Activated B cell treated with CpG ODN at 0.5 μM for 24 hours (primary cell): ENCODE data around the gene FAF2. TPM values are rescaled to one million over a fixed set of nuclear protein-coding genes. Genes with fewer than 3 reads are reported as not detected.

Experiments
- ATAC-seq: fragments of 200-7000 bp; cut with Tn5 transposase; one replicate; pipeline ENCODE4 v1.10.0; 2021; ENCODE audit warnings: low read depth, mild to moderate bottlenecking, moderate library complexity
- CTCF ChIA-PET: fragments of 350-600 bp; sonication (Branson Sonifier 250); formaldehyde crosslinking; loops from one replicate; lab custom pipeline; 2021; ENCODE audit warnings: antibody characterized with exemption; lab: Charles Lee
- POLR2A ChIA-PET: fragments of 350-600 bp; sonication (Branson Sonifier 250); formaldehyde crosslinking; loops from one replicate; lab custom pipeline; 2021; ENCODE audit warnings: antibody characterized with exemption; lab: Charles Lee
- DNase-seq: peaks from one replicate; pipeline ENCODE4 v3.0.0; 2022
- H3K27ac Mint-ChIP-seq: one replicate; pipeline ENCODE4 v1.8.0; 2020; ENCODE audit warnings: mixed read lengths
- H3K27me3 Mint-ChIP-seq: one replicate; pipeline ENCODE4 v1.8.0; 2021; ENCODE audit warnings: mixed read lengths
- H3K36me3 Mint-ChIP-seq: one replicate; pipeline ENCODE4 v1.8.0; 2021; ENCODE audit warnings: low read depth, mixed read lengths
- H3K4me1 Mint-ChIP-seq: one replicate; pipeline ENCODE4 v1.8.0; 2021; ENCODE audit warnings: mixed read lengths
- H3K4me3 Mint-ChIP-seq: one replicate; pipeline ENCODE4 v1.8.0; 2020; ENCODE audit warnings: mild to moderate bottlenecking, mixed read lengths
- H3K9me3 Mint-ChIP-seq: one replicate; pipeline ENCODE4 v1.8.0; 2020; ENCODE audit warnings: mixed read lengths
- intact Hi-C: fragments of 100-400 bp; cut with micrococcal nuclease; formaldehyde crosslinking; loops from one replicate; pipeline ENCODE4 v1.15.1; 2024
- total RNA-seq: library from RNA; stranded (reverse); gene quantifications from 2 replicates; pipeline ENCODE4 v1.2.3, GENCODE V29; 2022
- TF ChIP-seq, protein P1 (sequence below): fragments of 200-600 bp; IDR thresholded peaks from one replicate; pipeline ENCODE4 v1.8.0; 2022; ENCODE audit warnings: antibody characterized with exemption, mild to moderate bottlenecking

Gene FAF2
- total RNA-seq, 1 donor from 2014 or later = 39.0 TPM

DNA sequence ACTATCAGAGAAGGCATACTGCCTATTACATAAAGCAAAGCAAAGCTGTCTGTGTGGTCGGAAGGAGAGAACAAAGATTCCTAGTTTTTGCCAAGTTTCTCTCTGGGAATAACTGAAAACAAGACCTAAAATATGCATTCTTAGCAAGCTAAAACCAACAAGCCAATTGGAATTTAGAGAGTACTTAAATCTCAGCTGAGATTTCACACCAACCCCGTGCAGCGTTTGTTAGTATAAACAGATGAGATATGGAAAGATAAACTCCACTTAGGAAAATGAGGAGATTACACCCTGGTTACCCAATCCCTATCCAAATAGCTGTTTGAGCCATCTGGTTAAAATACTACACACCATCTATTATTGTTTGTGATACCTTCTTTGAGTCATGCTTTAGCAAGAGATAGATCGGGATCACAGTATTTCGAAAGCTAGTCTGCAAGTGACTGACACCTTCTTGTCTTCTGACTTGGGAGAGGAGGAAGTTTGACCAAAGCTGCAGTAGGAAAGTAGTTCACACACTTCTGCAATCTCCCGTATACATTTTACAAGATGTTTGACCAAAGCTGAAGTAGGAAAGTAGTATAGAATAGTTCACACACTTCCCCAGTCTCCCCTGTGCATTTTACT, 18.2 kb downstream of the FAF2 start:
- H3K4me1 Mint-ChIP-seq = peaks cover 17% of the 10 kb centered on the region
- intact Hi-C loops = no loop called here
- ATAC-seq = no peak
- no peak overlapping the region for H3K4me3 Mint-ChIP-seq
- ChIA-PET CTCF (no interaction called here), POLR2A (interaction anchor here (1.0 to 1.2 kb wide), 3 partner anchors 19 to 71 kb away, joined by 3 read pairs; partner anchors contain the start of genes FAF2 and RNF44)
- TF ChIP-seq, protein P1, sequence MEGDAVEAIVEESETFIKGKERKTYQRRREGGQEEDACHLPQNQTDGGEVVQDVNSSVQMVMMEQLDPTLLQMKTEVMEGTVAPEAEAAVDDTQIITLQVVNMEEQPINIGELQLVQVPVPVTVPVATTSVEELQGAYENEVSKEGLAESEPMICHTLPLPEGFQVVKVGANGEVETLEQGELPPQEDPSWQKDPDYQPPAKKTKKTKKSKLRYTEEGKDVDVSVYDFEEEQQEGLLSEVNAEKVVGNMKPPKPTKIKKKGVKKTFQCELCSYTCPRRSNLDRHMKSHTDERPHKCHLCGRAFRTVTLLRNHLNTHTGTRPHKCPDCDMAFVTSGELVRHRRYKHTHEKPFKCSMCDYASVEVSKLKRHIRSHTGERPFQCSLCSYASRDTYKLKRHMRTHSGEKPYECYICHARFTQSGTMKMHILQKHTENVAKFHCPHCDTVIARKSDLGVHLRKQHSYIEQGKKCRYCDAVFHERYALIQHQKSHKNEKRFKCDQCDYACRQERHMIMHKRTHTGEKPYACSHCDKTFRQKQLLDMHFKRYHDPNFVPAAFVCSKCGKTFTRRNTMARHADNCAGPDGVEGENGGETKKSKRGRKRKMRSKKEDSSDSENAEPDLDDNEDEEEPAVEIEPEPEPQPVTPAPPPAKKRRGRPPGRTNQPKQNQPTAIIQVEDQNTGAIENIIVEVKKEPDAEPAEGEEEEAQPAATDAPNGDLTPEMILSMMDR = no peak
- no peaks in the 10 kb centered on the region for H3K9me3 Mint-ChIP-seq
- no peak for DNase-seq
- peaks cover 36% of the 10 kb centered on the region for H3K36me3 Mint-ChIP-seq
- H3K27me3 Mint-ChIP-seq = no peaks in the 10 kb centered on the region
- H3K27ac Mint-ChIP-seq = no peak overlapping the region

DNA sequence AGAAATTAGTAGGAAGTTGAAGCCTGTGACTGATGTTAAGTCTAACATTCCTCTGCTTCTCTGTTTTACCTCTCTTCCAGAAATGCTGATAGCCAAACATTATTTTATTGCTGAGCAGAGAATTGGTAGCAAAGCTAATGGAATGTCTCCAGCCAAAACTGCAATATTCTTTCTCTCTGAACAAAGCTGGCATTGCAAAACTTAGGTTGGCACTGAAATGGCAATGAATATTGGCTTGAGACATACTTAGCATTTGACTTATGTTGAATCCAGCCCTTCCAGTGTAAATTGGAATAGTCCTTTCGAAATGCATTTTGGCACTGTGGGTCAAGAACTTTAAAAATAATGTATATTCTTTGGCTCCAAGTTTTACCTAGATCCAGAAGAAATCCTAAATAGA, 21.1 kb downstream of the FAF2 start:
- Mint-ChIP-seq H3K27me3 (no peaks in the 10 kb centered on the region), H3K9me3 (no peaks in the 10 kb centered on the region), H3K4me3 (no peak overlapping the region), H3K27ac (no peak overlapping the region), H3K4me1 (peaks cover 9% of the 10 kb centered on the region), H3K36me3 (peaks cover 49% of the 10 kb centered on the region)
- no peak for ATAC-seq
- intact Hi-C loops = no loop called here
- TF ChIP-seq, protein P1 = no peak
- ChIA-PET CTCF (no interaction called here), POLR2A (no interaction called here)
- DNase-seq = no peak

DNA sequence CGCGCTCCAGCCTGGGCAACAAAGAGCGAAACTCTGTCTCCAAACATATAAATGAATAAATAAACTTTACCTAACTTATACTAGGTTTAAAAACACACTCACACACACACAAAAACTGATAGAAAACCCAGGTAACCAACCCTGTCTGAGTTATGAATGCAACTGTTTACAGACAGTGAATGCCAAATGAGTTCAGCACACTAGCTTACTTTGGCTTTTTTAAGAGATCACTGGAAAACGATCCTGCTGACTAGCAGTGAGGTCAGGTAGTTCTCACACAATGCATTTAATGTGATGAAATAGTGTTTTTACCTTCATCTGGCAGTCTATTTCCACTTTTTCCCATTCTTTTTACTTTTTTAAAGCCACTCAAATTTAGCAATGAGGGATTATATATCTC, 22.4 kb downstream of the FAF2 start:
- no peak overlapping the region for H3K27ac Mint-ChIP-seq
- CTCF ChIA-PET = no interaction called here

GRCh38 chr5:176471098-176471497, 22.9 kb downstream of the FAF2 start:
- CTCF ChIA-PET = no interaction called here

More for the DNA sequence above, 22.4 kb downstream of the FAF2 start:
- intact Hi-C loops = no loop called here
- Mint-ChIP-seq H3K4me1 (peaks cover 11% of the 10 kb centered on the region), H3K27me3 (no peaks in the 10 kb centered on the region), H3K36me3 (peaks cover 47% of the 10 kb centered on the region), H3K4me3 (no peak overlapping the region), H3K9me3 (no peaks in the 10 kb centered on the region)
- POLR2A ChIA-PET = no interaction called here
- TF ChIP-seq, protein P1 = no peak
- DNase-seq (no peak), ATAC-seq (no peak)

GRCh38 chr5:176473335-176474006, 25.3 kb downstream of the FAF2 start:
- no peak for DNase-seq
- ChIA-PET POLR2A (no interaction called here), CTCF (no interaction called here)
- intact Hi-C loops = no loop called here
- Mint-ChIP-seq H3K9me3 (no peaks in the 10 kb centered on the region), H3K36me3 (peaks cover 38% of the 10 kb centered on the region), H3K27ac (no peak overlapping the region), H3K27me3 (no peaks in the 10 kb centered on the region), H3K4me1 (peaks cover 4% of the 10 kb centered on the region), H3K4me3 (no peak overlapping the region)
- TF ChIP-seq, protein P1 = no peak
- ATAC-seq = no peak

More at GRCh38 chr5:176471098-176471497, 22.9 kb downstream of the FAF2 start:
- Mint-ChIP-seq H3K4me3 (no peak overlapping the region), H3K36me3 (peaks cover 43% of the 10 kb centered on the region), H3K4me1 (peaks cover 8% of the 10 kb centered on the region), H3K9me3 (no peaks in the 10 kb centered on the region), H3K27ac (no peak overlapping the region), H3K27me3 (no peaks in the 10 kb centered on the region)
- intact Hi-C loops = no loop called here
- ATAC-seq (no peak), DNase-seq (no peak)
- POLR2A ChIA-PET = no interaction called here
- TF ChIP-seq, protein P1 = no peak
